IMR-90 (cell line): Measurements from ENCODE around the gene INPPL1. TPM values are rescaled to one million over a fixed set of nuclear protein-coding genes. Genes with fewer than 3 reads are reported as not detected.
"Not testable (repeated sequence)": the region's sequence is repeated elsewhere in the genome, so short reads cannot be mapped to it uniquely, and the experiment has no call there.

Experiments
- ATAC-seq: fragments of 200-7000 bp; cut with Tn5 transposase; 2 replicates; pipeline ENCODE4 v1.9.1; 2020; ENCODE audit warnings: low read depth, mild to moderate bottlenecking, moderate library complexity
- BruUV-seq: library from RNA; stranded (reverse); fragments of 400-500 nt; replicated peaks from 2 replicates; lab custom pipeline; 2021; lab: Mats Ljungman, UMichigan
- CTCF ChIA-PET: fragments of 300-600 bp; formaldehyde crosslinking; extraction: SDS; loops from one replicate; lab custom pipeline; 2021; ENCODE audit warnings: antibody characterized with exemption; lab: Yijun Ruan, JAX
- POLR2A ChIA-PET: fragments of 300-600 bp; sonication (Branson Sonifier 250); formaldehyde crosslinking; loops from one replicate; lab custom pipeline; 2022; ENCODE audit warnings: antibody characterized with exemption; ENCODE audit not compliant: unreplicated experiment; lab: Charles Lee
- DNase-seq: peaks from one replicate; pipeline ENCODE4 v3.0.0; 2013
- H2AFZ ChIP-seq: replicated peaks from 2 replicates; pipeline ENCODE3; 2013; ENCODE audit warnings: low read length, mild to moderate bottlenecking; ENCODE audit not compliant: poor library complexity
- H2AK5ac ChIP-seq: 2 replicates; pipeline ENCODE4 v1.6.1; 2013; ENCODE audit warnings: low read depth, low read length, inconsistent platforms
- H2AK9ac ChIP-seq: replicated peaks from 2 replicates; pipeline ENCODE3; 2013; ENCODE audit warnings: mild to moderate bottlenecking, low read depth, low read length, moderate library complexity; ENCODE audit not compliant: poor library complexity
- H2BK120ac ChIP-seq: 2 replicates; pipeline ENCODE4 v1.6.1; 2013; ENCODE audit warnings: low read depth, low read length, inconsistent platforms
- H2BK15ac ChIP-seq: 3 replicates; pipeline ENCODE4 v1.6.1; 2013; ENCODE audit warnings: low read depth, low read length, inconsistent platforms
- H2BK20ac ChIP-seq: 2 replicates; pipeline ENCODE4 v1.6.1; 2013; ENCODE audit warnings: low read depth, mild to moderate bottlenecking, inconsistent platforms, low read length, moderate library complexity
- H2BK5ac ChIP-seq: 2 replicates; pipeline ENCODE4 v1.6.1; 2013; ENCODE audit warnings: mild to moderate bottlenecking, low read depth, low read length, inconsistent platforms; ENCODE audit not compliant: poor library complexity, severe bottlenecking
- H3K14ac ChIP-seq: replicated peaks from 2 replicates; pipeline ENCODE4 v1.6.1; 2013; ENCODE audit warnings: low read depth, low read length, inconsistent platforms
- H3K18ac ChIP-seq: 2 replicates; pipeline ENCODE4 v1.6.1; 2013; ENCODE audit warnings: low read depth, low read length, control low read depth
- H3K23ac ChIP-seq: 2 replicates; pipeline ENCODE4 v1.6.1; 2013; ENCODE audit warnings: low read depth, low read length, inconsistent platforms
- H3K27ac ChIP-seq: 2 replicates; pipeline ENCODE4 v1.5.1; 2013; ENCODE audit warnings: mild to moderate bottlenecking, control low read depth, low read length; ENCODE audit not compliant: insufficient read depth
- H3K27me3 ChIP-seq: 2 replicates; pipeline ENCODE4 v1.6.1; 2013; ENCODE audit warnings: low read length; ENCODE audit not compliant: control insufficient read depth, insufficient read depth
- H3K36me3 ChIP-seq: 2 replicates; pipeline ENCODE4 v1.6.1; 2013; ENCODE audit warnings: low read length, mixed read lengths; ENCODE audit not compliant: control insufficient read depth, insufficient read depth
- H3K4ac ChIP-seq: 2 replicates; pipeline ENCODE4 v1.6.1; 2013; ENCODE audit warnings: low read depth, low read length, inconsistent platforms
- H3K4me1 ChIP-seq: 2 replicates; pipeline ENCODE4 v1.6.1; 2013; ENCODE audit warnings: low read length, mixed read lengths; ENCODE audit not compliant: control insufficient read depth, insufficient read depth
- H3K4me2 ChIP-seq: 2 replicates; pipeline ENCODE4 v1.6.1; 2013; ENCODE audit warnings: low read depth, mild to moderate bottlenecking, control low read depth, low read length, moderate library complexity
- H3K4me3 ChIP-seq: 2 replicates; pipeline ENCODE4 v1.5.1; 2013; ENCODE audit warnings: low read depth, mild to moderate bottlenecking, control low read depth, low read length, moderate library complexity; ENCODE audit not compliant: insufficient read depth
- H3K56ac ChIP-seq: 2 replicates; pipeline ENCODE4 v1.6.1; 2013; ENCODE audit warnings: low read length, inconsistent platforms; ENCODE audit not compliant: insufficient read depth; ENCODE audit errors: extremely low read depth
- H3K79me1 ChIP-seq, 2 experiments: 2 replicates each; pipeline ENCODE4 v1.6.1; 2013; ENCODE audit warnings: low read length in 2 of 2, inconsistent platforms in 1 of 2, low read depth in 1 of 2
- H3K9ac ChIP-seq: 2 replicates; pipeline ENCODE4 v1.6.1; 2013; ENCODE audit warnings: low read depth, low read length, control low read depth
- H3K9me1 ChIP-seq: 2 replicates; pipeline ENCODE4 v1.6.1; 2013; ENCODE audit warnings: low read length, inconsistent platforms; ENCODE audit not compliant: insufficient read depth
- H3K9me3 ChIP-seq: 2 replicates; pipeline ENCODE4 v1.6.1; 2013; ENCODE audit warnings: low read length; ENCODE audit not compliant: control insufficient read depth, insufficient read depth
- H4K20me1 ChIP-seq: 2 replicates; pipeline ENCODE4 v1.6.1; 2013; ENCODE audit warnings: low read length, inconsistent platforms; ENCODE audit not compliant: insufficient read depth
- H4K5ac ChIP-seq: 2 replicates; pipeline ENCODE4 v1.6.1; 2013; ENCODE audit warnings: mild to moderate bottlenecking, low read depth, low read length, control low read depth
- H4K8ac ChIP-seq, 2 experiments: 2 replicates each; pipeline ENCODE4 v1.6.1; 2013; ENCODE audit warnings: low read depth in 2 of 2, low read length in 2 of 2, control low read depth in 1 of 2, inconsistent platforms in 1 of 2
- H4K91ac ChIP-seq: 2 replicates; pipeline ENCODE4 v1.6.1; 2013; ENCODE audit warnings: low read depth, low read length, inconsistent platforms; ENCODE audit not compliant: insufficient read depth
- BHLHE40 ChIP-seq: fragments of 150-350 bp; IDR thresholded peaks from 2 replicates; pipeline ENCODE4 v1.6.1; 2016; ENCODE audit warnings: mild to moderate bottlenecking, low read depth, low read length
- CHD1 ChIP-seq: IDR thresholded peaks from 2 replicates; pipeline ENCODE4 v1.6.1; 2012; ENCODE audit warnings: low read depth, low read length, improper control_type of control experiment
- FOS ChIP-seq: fragments of 150-350 bp; IDR thresholded peaks from 2 replicates; pipeline ENCODE4 v1.6.1; 2016; ENCODE audit warnings: low read depth, low read length
- MXI1 ChIP-seq: IDR thresholded peaks from 2 replicates; pipeline ENCODE4 v1.6.1; 2012; ENCODE audit warnings: low read depth, mild to moderate bottlenecking, low read length, moderate library complexity, borderline replicate concordance
- POLR2A ChIP-seq: IDR thresholded peaks from 2 replicates; pipeline ENCODE4 v1.6.1; 2012; ENCODE audit warnings: mild to moderate bottlenecking, low read depth, low read length
- SMC3 ChIP-seq: fragments of 150-350 bp; IDR thresholded peaks from 2 replicates; pipeline ENCODE4 v1.6.1; 2016; ENCODE audit warnings: low read depth, mild to moderate bottlenecking, antibody characterized with exemption, low read length, moderate library complexity
- WGBS, 2 experiments: methylation state at CpG; one replicate each; pipeline versions ENCODE4 v1.1.5 to v1.1.7; 2013; ENCODE audit warnings: missing lambda C conversion rate in 2 of 2; ENCODE audit not compliant: insufficient read length in 1 of 2; ENCODE audit errors: extremely low coverage in 2 of 2; 5-methylcytosine and 5-hydroxymethylcytosine counted together
- dilution Hi-C: fragments of 300-500 bp; cut with HindIII; formaldehyde crosslinking; loops from one replicate; pipeline ENCODE4 v1.14.3; 2018; ENCODE audit warnings: low sequenced_read_pairs; ENCODE audit not compliant: unreplicated experiment
- in situ Hi-C: fragments of 300-500 bp; cut with MboI; formaldehyde crosslinking; loops from 3 replicates; pipeline ENCODE4 v1.14.3; 2019; ENCODE audit warnings: low sequenced_read_pairs, inconsistent platforms, mixed read lengths
- intact Hi-C: fragments of 100-400 bp; cut with micrococcal nuclease; formaldehyde crosslinking; loops from 2 replicates; pipeline ENCODE4 v1.10.0; 2022
- polyA plus RNA-seq, 3 experiments: library from polyadenylated mRNA; depleted of rRNA; stranded (reverse); fragments of >200 nt; gene quantifications; 2 replicates each; pipeline ENCODE4 v1.2.3, GENCODE V29; 2012; ENCODE audit warnings: low replicate concordance in 1 of 3
- total RNA-seq: library from RNA; depleted of rRNA; stranded (reverse); fragments of >200 nt; gene quantifications from 2 replicates; pipeline ENCODE4 v1.2.3, GENCODE V29; 2012

INPPL1 gene
- total and polyA plus RNA-seq, 2 of the 4 experiments (the other 2 are of a cell fraction) = 27.4 to 105 TPM

DNA sequence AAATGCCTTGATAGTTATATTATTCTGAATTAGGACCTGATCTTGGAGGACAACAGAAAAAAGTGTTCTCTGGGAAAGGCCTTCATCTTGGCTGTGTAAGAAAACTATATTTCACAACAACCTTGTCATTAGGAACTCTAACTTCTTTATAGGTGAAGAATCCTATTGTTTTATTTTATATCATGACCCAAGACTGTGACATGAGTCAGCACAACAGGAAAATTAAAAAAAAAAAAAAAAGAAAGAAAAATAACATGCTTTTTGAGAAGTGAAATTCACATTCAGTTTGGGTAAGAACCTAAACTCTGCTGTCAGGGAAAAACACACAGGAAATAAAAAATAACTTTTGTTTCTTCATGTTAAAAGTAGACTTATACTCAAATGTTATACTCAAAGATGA, 19.7 kb upstream of the INPPL1 start:
- Histone ChIP-seq H3K4me2 (no peak overlapping the region), H3K18ac (no peak overlapping the region), H2AK9ac (no peak overlapping the region), H2BK120ac (no peak overlapping the region), H3K79me1 (no peaks in the 10 kb centered on the region), H2AFZ (no peak overlapping the region), H2AK5ac (no peak overlapping the region), H3K56ac (no peak overlapping the region), H2BK15ac (no peak overlapping the region), H4K8ac (no peak overlapping the region), H4K5ac (no peak overlapping the region), H3K4me3 (no peak overlapping the region), H3K23ac (no peak overlapping the region), H3K4ac (no peak overlapping the region), H3K9me1 (no peaks in the 10 kb centered on the region), H3K14ac (no peak overlapping the region), H2BK5ac (no peak overlapping the region), H4K91ac (no peak overlapping the region), H3K36me3 (no peaks in the 10 kb centered on the region), H3K9ac (no peak overlapping the region), H3K27me3 (peaks cover 9% of the 10 kb centered on the region; the same call in 1 of the 2 replicates), H3K9me3 (peaks cover 3% of the 10 kb centered on the region; the same call in 1 of the 2 replicates), H3K4me1 (no peaks in the 10 kb centered on the region), H2BK20ac (no peak overlapping the region), H4K20me1 (no peaks in the 10 kb centered on the region), H3K27ac (no peak overlapping the region)
- no TSS peak for BruUV-seq
- CTCF ChIA-PET = interaction anchor here (1.0 kb wide), 1 partner anchor 21 kb away, joined by 4 read pairs; no protein-coding TSS in a partner anchor
- in situ Hi-C loops (no loop called here), intact Hi-C loops (no loop called here), dilution Hi-C loops (no loop called here)
- ATAC-seq (no peak), DNase-seq (no peak)
- POLR2A ChIA-PET = no interaction called here
- TF ChIP-seq POLR2A = no peak
- no peak for TF ChIP-seq SMC3
- no peak for TF ChIP-seq BHLHE40
- no peak for TF ChIP-seq MXI1
- no peak for TF ChIP-seq FOS
- no peak for TF ChIP-seq CHD1

DNA sequence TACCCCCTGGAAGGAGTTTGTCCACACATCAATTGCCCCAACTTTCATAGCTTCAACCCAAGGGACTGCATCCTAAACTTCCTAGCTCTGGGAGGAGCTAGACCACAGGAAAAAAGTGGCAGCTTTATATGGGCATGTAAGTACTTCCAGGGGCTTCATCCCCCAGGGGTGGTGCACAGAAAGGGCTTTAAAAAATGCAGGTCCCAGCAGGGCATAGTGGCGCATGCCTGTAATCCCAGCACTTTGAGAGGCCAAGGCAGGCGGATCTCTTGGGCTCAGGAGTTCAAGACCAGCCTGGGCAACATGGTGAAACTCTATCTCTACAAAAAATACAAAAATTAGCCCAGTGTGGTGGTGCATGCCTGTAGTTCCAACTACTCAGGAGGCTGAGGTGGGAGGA, 17.8 kb upstream of the INPPL1 start:
- H3K23ac ChIP-seq, H3K4me1 ChIP-seq, H3K4me3 ChIP-seq, H3K18ac ChIP-seq, intact Hi-C loops, H3K9me3 ChIP-seq, H3K4me2 ChIP-seq, H3K9me1 ChIP-seq, H3K36me3 ChIP-seq, H2BK20ac ChIP-seq, H4K91ac ChIP-seq, H2BK5ac ChIP-seq, H3K79me1 ChIP-seq, ATAC-seq, H3K14ac ChIP-seq, DNase-seq, H2AK5ac ChIP-seq, H2BK15ac ChIP-seq, H2BK120ac ChIP-seq, H3K56ac ChIP-seq, H3K27ac ChIP-seq, H2AK9ac ChIP-seq, H3K9ac ChIP-seq, dilution Hi-C loops, H3K4ac ChIP-seq, H4K8ac ChIP-seq, H4K5ac ChIP-seq, H4K20me1 ChIP-seq, BruUV-seq, POLR2A ChIA-PET, in situ Hi-C loops: not testable (repeated sequence)
- Histone ChIP-seq H3K27me3 (peaks cover 11% of the 10 kb centered on the region; the same call in 1 of the 2 replicates), H2AFZ (peak overlapping the region; percentile 7)
- WGBS, 2 experiments = no CpG with 5 or more reads among the region's 2 CpGs
- CTCF ChIA-PET = interaction anchor here (0.6 kb wide), 1 partner anchor 57 kb away, joined by 4 read pairs; no protein-coding TSS in a partner anchor
